Astrocyte of the cerebellum (primary cell): ENCODE measurements around the gene ARHGEF7.

Experiments
- DNase-seq: peaks from one replicate; pipeline ENCODE4 v3.0.0-alpha.2; 2011; ENCODE audit warnings: low read depth
- H3K4me3 ChIP-seq: 2 replicates; pipeline ENCODE4 v1.5.1; 2011; ENCODE audit warnings: mild to moderate bottlenecking, low read depth, low read length, moderate library complexity
- CTCF ChIP-seq: IDR thresholded peaks from 2 replicates; pipeline ENCODE4 v1.5.1; 2012; ENCODE audit warnings: low read length, low read depth, moderate library complexity, mild to moderate bottlenecking; ENCODE audit errors: missing control alignments
- in situ Hi-C: cut with HindIII; loops from 2 replicates; pipeline ENCODE4 v1.10.0; 2017; ENCODE audit warnings: low sequenced_read_pairs

ARHGEF7 gene

DNA sequence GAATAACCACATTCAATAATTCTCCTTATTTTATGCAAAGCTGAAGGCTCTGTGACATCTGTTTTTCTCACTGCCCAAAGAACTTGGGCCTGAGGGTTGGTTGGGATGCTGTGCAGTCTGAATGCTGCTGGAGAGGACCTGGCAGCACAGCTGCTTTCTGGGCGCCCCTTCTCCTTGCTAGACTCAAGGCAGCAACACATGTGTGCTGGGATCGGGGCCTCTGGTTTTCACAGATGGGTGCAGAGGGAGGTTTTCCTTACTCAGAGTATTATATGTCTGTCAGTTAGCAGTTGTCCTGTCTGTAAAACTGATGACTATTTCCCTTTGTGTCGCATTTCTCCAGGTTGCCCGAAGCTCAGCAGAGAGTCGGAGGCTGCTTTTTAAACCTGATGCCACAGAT is 152.1 kb downstream of the ARHGEF7 start:
- H3K4me3 ChIP-seq: no peak overlapping the region
- no peak for TF ChIP-seq CTCF
- DNase-seq: no peak
- in situ Hi-C loops: no loop called here

DNA sequence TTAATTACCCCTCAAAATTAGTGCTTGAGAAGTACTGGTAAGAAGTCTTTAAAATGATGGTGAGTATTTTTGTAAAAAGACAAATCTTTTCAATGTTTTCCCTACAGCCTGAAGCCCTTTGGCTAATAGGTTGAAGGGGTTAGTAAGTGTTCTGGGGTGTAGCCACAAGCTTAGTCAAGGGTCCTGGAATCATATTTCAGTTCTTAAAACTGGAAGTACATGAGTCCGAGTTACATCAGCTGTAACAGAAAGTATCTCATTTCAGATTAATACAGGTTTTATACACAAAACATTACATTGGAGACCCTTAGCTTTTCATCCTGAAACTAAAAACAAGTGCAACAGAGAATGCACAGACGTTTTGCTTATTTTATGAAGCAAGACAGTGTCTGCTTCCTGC is 152.7 kb downstream of the ARHGEF7 start:
- H3K4me3 ChIP-seq: no peak overlapping the region
- in situ Hi-C loops: no loop called here
- no peak for DNase-seq
- TF ChIP-seq CTCF: no peak

DNA sequence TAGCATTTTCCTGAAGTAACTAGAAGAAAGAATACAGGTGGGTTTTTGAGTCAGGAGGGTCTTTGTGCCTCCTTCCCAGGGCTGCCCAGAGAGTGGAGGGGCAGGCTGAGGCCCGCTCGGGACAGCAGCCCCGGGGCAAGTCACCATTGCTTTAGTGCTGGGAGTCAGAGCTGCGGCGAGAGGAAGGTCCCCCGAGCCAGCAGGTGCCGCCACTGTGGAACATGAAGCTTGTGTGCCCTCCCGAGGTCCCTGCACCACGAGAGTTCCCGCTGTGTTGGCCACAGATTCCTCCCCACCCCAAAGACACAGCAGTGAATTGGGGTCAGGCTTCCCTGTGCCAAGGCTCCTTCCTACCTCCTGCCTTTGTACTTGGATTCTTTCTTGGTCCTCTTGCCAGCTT is 154.4 kb downstream of the ARHGEF7 start:
- TF ChIP-seq CTCF: no peak
- H3K4me3 ChIP-seq: no peak overlapping the region
- in situ Hi-C loops: no loop called here
- no peak for DNase-seq

- TF ChIP-seq CTCF: no peak
- DNase-seq: no peak
- H3K4me3 ChIP-seq: no peak overlapping the region
- in situ Hi-C loops: no loop called here
Observed at GRCh38 chr13:111270126-111270525, 155.0 kb downstream of the ARHGEF7 start.

GRCh38 chr13:111270765-111271698 is 155.9 kb downstream of the ARHGEF7 start:
- H3K4me3 ChIP-seq: no peak overlapping the region
- no peak for TF ChIP-seq CTCF
- no peak for DNase-seq
- in situ Hi-C loops: no loop called here

DNA sequence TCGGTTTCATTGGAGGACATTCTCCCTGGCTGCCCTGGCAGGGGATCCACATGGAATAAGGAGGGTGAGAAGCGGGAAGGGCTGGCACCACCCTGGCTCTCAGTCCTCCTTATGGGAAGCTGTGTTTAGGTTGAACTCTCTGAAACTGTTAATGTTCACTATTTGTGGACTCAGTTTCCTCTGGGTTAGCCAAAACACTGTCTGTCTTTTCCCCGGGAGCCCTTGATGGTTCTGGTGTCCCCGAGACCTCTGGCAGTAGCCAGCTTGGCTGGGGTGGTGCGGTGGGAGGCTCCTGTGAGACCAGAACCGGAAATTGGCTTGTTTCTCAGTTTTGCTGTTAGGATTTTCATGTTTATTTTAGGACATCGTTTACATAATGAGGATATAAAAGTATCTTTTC is 157.0 kb downstream of the ARHGEF7 start:
- no peak overlapping the region for H3K4me3 ChIP-seq
- no peak for TF ChIP-seq CTCF
- DNase-seq: no peak
- in situ Hi-C loops: no loop called here

GRCh38 chr13:111275382-111275781 is 160.3 kb downstream of the ARHGEF7 start:
- no peak for TF ChIP-seq CTCF
- in situ Hi-C loops: no loop called here
- DNase-seq: no peak
- H3K4me3 ChIP-seq: no peak overlapping the region
